GM12872 (cell line): ENCODE measurements around the gene JUND.

Experiments used
- TF ChIP-seq, protein P1 (sequence below): IDR thresholded peaks from 3 replicates; pipeline ENCODE4 v1.5.1; 2011; ENCODE audit warnings: low read depth, mild to moderate bottlenecking, low read length, moderate library complexity; ENCODE audit not compliant: insufficient read depth

JUND gene

DNA sequence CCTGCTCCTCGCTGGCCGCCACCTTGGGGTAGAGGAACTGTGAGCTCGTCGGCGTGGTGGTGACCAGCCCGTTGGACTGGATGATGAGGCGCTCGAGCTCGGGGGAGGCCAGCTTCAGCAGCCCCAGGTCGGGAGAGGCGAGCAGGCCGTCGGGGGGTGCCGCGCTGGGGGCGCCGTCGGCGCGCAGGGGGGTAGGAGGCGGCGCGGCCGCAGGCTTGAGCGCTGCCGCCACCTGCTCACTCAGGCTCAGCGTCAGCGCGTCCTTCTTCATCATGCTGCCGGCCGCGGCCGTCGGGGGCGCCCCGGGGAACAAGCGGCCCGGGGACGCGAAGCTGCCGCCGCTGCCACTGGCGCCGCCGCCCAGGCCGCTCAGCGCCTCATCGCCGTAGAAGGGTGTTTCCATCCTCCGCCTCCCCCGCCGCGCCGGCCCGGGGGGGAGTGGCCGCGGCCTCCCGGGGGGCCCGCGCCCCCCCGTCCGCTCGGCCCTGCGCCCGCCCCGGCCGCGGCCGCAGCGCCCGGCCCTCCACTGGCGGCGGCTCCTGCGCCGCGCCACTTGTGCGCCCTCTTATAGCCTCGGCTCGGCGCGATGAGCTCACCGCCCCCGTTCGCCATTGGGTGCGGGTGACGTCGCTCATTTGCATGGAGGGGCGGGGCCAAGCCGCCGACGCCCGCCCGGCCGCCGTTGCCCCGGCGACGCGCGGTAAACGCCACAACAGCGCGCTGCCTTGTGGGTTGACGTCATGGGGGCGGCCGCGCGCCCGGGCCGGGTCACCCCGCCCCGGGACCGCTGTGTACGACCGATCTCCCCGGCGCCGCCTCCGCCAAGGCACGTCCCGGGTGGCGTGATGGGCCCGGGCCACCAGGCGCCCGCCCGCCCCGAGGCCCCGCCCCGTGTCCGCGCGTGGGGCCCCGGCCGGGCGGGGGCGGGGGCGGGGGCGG lies at the start of gene JUND:
JUND (minus strand) TSS at position 541 of the 939 bp plus-strand sequence; CDS start at position 403, 138 bp downstream.
- TF ChIP-seq, protein P1, sequence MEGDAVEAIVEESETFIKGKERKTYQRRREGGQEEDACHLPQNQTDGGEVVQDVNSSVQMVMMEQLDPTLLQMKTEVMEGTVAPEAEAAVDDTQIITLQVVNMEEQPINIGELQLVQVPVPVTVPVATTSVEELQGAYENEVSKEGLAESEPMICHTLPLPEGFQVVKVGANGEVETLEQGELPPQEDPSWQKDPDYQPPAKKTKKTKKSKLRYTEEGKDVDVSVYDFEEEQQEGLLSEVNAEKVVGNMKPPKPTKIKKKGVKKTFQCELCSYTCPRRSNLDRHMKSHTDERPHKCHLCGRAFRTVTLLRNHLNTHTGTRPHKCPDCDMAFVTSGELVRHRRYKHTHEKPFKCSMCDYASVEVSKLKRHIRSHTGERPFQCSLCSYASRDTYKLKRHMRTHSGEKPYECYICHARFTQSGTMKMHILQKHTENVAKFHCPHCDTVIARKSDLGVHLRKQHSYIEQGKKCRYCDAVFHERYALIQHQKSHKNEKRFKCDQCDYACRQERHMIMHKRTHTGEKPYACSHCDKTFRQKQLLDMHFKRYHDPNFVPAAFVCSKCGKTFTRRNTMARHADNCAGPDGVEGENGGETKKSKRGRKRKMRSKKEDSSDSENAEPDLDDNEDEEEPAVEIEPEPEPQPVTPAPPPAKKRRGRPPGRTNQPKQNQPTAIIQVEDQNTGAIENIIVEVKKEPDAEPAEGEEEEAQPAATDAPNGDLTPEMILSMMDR = 0 out of 3 replicates have a peak, but pooled peaks have one; percentile 5

DNA sequence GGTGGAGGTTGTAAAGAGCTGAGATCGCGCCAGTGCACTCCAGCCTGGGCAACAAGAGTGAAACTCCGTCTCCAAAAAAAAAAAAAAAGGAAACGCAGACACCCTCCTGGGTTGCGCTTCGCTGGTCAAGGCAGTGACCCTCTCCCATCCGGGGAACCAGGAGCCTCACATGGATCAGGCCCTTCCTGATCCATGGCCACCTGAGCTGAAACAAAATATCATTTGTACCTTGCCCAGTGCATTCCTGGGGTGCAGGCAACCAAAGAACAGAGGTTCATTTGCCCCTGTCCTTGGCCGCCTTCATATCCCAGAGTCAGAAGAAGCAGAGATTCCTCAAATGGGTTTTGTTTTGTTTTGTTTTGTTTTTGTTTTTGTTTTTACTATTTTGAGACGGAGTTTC lies 49.4 kb upstream of the JUND start:
- TF ChIP-seq, protein P1 = no peak

DNA sequence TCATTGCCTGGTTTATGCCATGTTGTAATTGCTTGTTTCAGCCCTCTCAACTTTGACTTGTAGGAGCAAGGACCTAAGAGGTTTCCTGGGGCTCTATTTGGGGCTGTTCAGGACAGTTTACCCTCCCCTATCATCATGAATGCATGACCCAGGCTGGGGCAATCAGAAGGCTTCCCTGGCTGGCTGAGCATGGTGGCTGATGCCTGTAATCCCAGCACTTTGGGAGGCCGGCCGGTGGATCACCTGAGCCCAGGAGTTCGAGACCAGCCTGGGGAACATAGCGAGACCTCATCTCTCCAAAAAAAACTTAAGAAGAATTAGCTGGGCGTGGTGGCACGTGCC lies 47.6 kb upstream of the JUND start:
- TF ChIP-seq, protein P1 = no peak

- TF ChIP-seq, protein P1 = peak; percentile 94
Measured at GRCh38 chr19:18328340-18329034, 47.1 kb upstream of the JUND start.

GRCh38 chr19:18326772-18327171 lies 45.4 kb upstream of the JUND start:
- TF ChIP-seq, protein P1 = no peak

- TF ChIP-seq, protein P1 = peak; percentile 62
Measured at GRCh38 chr19:18322759-18323460, 41.5 kb upstream of the JUND start, which contains the start of gene LSM4. Gene LSM4 (minus strand): TSS chr19:18323076. CDS start chr19:18323020, 56 bp downstream.

GRCh38 chr19:18322318-18322758 lies 40.9 kb upstream of the JUND start:
- TF ChIP-seq, protein P1 = peak; percentile 47
